ENCODE data around the gene ENTHD1. TPM values are rescaled to one million over a fixed set of nuclear protein-coding genes. Genes with fewer than 3 reads are reported as not detected.

The ENTHD1 gene
- total and polyA plus RNA-seq, 10 of the 15 experiments (the other 5 are each of a cell fraction or from before 2014, with no cell fraction given), result 0.09 to 0.52 (median 0.21) TPM; not detected in 1

DNA sequence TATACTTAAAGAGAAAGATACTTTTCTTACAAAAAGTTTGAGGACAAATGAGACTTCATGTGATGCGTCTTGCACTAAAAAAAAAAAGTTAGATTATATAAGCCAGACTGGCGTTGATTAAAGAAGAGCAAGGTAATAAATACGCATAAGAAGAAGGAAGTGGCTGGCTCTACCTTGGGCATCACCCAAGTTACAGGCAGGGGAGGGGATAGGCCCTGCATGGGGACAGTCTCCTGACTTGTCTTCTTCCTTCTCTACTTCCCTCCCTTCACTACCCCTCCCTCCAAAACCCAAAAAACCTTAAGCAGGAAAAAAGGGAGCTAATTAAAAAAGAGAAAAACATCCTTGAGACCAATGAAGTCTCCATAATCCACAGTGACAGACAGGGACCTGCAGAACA is 44.3 kb upstream of the ENTHD1 start:
- H3K36me3 ChIP-seq (ENCODE audit: control insufficient read depth in 2 of 2, insufficient read depth in 2 of 2, low read length in 1 of 2), result peaks cover 8 to 9% of the 10 kb centered on the region in 2 experiments; a peak in 3 of 4 replicates
- no peak overlapping the region for H3K4me3 ChIP-seq
- in situ Hi-C loops (cut with MboI), result no loop called here
- POLR2A ChIA-PET, result no interaction called here
- SMC1A ChIA-PET (ENCODE audit: uncharacterized antibody, unreplicated experiment), result no interaction called here
- FAIRE-seq (no peak), ATAC-seq (no peak), DNase-seq (ENCODE audit: low read depth, low spot score) (no peak)
- no peaks in the 10 kb centered on the region for H3K9me3 ChIP-seq (replicated peaks; ENCODE audit: control insufficient read depth, insufficient read depth, low read length)
- no peak overlapping the region for H3K27ac ChIP-seq (ENCODE audit: control insufficient read depth, insufficient read depth)
- no peaks in the 10 kb centered on the region for H3K27me3 ChIP-seq (replicated peaks in 1 of 2; ENCODE audit: control insufficient read depth in 2 of 2, insufficient read depth in 2 of 2, low read length in 1 of 2)
- peaks cover 16% of the 10 kb centered on the region for H3K4me1 ChIP-seq (ENCODE audit: control insufficient read depth, insufficient read depth, low read length)
- CTCF ChIA-PET, result no interaction called here
- no peak for TF ChIP-seq RBBP5 (conservative IDR thresholded peaks at IDR 0.05)
- TF ChIP-seq, protein P1, sequence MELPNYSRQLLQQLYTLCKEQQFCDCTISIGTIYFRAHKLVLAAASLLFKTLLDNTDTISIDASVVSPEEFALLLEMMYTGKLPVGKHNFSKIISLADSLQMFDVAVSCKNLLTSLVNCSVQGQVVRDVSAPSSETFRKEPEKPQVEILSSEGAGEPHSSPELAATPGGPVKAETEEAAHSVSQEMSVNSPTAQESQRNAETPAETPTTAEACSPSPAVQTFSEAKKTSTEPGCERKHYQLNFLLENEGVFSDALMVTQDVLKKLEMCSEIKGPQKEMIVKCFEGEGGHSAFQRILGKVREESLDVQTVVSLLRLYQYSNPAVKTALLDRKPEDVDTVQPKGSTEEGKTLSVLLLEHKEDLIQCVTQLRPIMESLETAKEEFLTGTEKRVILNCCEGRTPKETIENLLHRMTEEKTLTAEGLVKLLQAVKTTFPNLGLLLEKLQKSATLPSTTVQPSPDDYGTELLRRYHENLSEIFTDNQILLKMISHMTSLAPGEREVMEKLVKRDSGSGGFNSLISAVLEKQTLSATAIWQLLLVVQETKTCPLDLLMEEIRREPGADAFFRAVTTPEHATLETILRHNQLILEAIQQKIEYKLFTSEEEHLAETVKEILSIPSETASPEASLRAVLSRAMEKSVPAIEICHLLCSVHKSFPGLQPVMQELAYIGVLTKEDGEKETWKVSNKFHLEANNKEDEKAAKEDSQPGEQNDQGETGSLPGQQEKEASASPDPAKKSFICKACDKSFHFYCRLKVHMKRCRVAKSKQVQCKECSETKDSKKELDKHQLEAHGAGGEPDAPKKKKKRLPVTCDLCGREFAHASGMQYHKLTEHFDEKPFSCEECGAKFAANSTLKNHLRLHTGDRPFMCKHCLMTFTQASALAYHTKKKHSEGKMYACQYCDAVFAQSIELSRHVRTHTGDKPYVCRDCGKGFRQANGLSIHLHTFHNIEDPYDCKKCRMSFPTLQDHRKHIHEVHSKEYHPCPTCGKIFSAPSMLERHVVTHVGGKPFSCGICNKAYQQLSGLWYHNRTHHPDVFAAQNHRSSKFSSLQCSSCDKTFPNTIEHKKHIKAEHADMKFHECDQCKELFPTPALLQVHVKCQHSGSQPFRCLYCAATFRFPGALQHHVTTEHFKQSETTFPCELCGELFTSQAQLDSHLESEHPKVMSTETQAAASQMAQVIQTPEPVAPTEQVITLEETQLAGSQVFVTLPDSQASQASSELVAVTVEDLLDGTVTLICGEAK (IDR thresholded peaks at IDR 0.05; ENCODE audit: borderline replicate concordance), result no peak
- TF ChIP-seq RB1 (IDR thresholded peaks at IDR 0.05; ENCODE audit: borderline replicate concordance), result no peak
- no peak for TF ChIP-seq FOXM1 (IDR thresholded peaks at IDR 0.05; ENCODE audit: low read depth, low read length)
- H3K79me2 ChIP-seq (ENCODE audit: control insufficient read depth, insufficient read depth, low read length), result peaks cover 67% of the 10 kb centered on the region
- H4K20me1 ChIP-seq (ENCODE audit: control insufficient read depth, insufficient read depth), result peaks cover 2% of the 10 kb centered on the region; the same call in 1 of the 2 replicates
- WGBS (ENCODE audit: insufficient coverage, insufficient replicate concordance, low lambda C conversion rate, missing lambda C conversion rate), result 74% methylated on average over 3 of the region's 3 CpGs
- RAD21 ChIA-PET (ENCODE audit: unreplicated experiment), result no interaction called here
- H3K9ac ChIP-seq (ENCODE audit: control insufficient read depth, insufficient read depth, low read length), result no peak overlapping the region
- BruUV-seq (replicated peaks), result no TSS peak
- intact Hi-C loops (cut with micrococcal nuclease; ENCODE audit: unreplicated experiment), result loop anchor here (10.0 kb wide), 2 partner anchors 87 to 303 kb away; no protein-coding TSS in a partner anchor
- no peak overlapping the region for H3K4me2 ChIP-seq (ENCODE audit: control insufficient read depth, insufficient read depth)
- H2AFZ ChIP-seq (ENCODE audit: control insufficient read depth, low read depth, low read length), result no peak overlapping the region

Measured in GM12878 (cell line).